T-helper 22 cell (primary cell): ENCODE data around the gene STC2.

Experiments
- DNase-seq: peaks from one replicate; pipeline ENCODE4 v3.0.0-alpha.2; 2020; ENCODE audit warnings: low read depth

The STC2 gene

DNA sequence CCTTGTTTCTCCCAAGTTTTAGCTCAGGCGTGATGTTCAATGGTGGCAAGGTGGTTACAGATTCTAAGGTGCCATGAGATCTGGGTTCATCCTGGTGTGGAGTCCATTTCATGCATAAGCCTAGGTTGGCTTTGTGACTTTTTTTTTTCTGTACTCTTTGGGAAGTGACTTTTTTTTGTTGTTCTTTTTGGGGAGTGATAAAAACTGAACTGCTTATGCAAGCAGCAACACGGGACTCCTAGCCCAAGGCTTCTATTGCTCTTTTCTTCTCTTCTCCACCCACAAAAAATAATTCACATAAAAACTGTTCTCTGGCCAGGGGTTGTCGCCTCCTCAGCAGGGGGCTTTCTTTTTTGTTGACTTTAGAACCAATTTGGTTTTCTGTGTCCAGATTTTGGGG, 15.4 kb downstream of the STC2 start:
- no peak for DNase-seq

DNA sequence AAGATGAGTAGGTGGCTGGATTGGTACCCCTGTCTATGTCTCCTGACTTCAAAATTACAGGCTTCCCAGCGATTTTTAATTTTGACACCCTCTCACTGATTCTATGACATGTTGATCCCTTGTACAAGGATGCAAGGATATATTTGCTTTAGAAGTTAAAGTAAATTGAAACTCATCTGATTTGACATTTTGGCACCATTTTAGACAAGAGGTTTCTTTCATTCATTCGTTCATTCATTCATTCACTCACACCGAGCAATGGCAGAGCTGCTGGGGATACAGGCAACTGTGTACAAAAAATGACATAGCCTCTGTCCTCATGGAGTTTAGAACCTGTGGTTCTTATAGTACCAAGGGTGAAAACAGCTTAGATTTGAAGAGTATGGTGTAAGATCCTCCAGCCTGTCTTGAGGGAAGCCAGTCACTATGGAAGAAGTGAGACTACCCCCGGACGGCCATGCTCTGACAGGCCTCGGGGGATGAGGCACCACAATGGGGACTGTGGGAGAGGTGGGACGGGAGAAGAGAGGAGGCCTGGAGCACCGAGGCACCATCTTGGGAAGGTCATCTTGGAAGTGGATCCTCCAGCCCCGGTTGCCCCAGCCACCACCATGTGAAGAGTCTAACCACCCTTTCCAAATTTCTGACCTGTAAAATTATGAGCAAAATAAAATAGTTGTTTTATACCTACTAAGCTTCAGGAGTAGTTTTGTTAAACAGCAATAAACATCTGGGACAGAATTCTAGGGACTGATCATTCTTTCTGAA, 16.2 kb downstream of the STC2 start:
- DNase-seq, result no peak

DNA sequence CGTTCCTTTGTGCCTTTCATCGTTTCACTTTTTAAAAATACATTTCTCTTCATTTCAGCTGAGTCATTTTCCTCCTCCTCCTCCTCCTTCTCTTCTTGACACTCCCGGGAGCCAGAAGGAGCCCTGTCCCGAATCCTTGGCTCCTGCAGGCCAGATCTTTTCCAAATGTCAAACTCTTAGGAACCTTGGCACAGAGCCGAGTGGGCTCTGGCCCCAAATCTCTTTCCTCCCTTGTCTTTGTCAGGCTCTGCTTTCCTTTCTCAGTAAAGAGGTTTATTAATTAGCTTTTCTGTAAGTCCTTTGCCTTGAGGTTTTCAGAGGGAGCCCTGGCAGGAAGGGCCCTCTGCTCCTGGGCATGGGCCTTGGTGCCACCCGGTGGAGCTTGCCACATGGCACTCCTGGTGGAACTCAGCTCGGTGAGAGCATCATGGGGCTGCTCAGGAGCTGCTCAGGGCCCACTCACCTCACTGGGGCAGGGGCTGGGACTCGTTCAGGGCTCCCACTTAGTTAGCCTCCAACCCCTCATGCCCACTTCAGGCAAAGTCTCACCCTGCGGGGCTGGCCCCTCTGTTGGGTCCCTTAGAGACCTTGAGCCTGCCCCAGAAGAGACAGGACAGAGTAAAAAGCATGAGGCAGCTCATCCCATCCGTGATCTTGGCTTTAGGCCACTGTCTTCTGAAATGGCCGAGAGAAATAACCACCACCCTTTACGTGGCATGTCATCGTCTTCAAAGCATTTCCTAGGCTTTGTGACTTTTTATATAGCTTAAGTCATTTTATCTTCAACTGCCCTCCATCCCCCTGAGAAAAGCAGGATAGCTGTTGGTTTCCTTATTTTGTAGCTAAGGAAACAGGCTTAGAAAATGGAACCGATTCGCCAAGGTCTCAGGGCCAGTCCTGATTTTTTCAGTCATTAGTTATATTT, 17.1 kb downstream of the STC2 start:
- DNase-seq, result no peak

DNA sequence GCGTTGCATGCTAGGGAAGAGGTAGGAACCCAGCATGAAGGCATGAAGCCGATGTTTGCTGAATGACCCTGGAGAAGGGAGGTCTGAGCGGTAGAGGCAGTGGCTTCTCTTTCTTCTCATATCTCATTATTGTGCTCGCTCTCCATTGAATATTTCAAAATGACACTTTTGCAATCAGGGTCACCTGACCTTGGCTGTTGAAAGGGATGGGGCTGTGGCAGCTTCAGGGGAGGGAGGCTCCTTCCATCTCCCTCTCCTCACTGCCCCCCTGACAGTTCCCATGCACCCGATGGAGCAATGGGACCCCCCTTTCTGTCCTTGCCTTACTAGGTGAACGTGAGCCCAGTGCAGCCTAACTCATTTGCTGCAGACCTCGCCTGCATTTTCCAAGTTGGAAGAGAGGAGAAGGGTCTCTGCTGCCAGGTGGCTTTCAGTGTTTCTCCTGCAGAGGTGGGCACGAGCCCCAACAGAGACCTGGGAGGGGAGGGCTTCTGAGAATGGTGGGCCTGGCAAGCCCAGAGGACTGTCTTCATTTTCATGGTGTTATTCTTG, 17.9 kb downstream of the STC2 start:
- no peak for DNase-seq

DNA sequence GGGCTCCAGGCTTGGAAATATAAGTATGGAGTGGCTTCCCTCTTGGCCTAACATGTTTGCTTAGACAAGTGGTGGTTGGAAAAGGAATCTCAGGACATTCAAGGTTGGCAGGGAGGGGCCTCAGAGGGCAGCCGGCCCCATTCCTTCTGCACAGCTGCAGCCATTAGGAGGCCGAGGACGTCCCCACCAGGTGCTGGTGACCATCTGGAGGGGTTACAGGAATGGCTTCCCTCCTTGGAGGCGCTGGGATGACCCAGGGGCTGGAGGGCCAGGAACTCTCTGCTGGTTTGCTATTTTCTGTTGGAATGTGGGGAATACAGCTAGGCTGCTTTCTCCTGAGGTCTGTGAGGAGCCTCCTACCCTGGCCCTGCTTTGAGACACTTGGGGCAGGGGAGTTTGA, 18.5 kb downstream of the STC2 start:
- no peak for DNase-seq

DNA sequence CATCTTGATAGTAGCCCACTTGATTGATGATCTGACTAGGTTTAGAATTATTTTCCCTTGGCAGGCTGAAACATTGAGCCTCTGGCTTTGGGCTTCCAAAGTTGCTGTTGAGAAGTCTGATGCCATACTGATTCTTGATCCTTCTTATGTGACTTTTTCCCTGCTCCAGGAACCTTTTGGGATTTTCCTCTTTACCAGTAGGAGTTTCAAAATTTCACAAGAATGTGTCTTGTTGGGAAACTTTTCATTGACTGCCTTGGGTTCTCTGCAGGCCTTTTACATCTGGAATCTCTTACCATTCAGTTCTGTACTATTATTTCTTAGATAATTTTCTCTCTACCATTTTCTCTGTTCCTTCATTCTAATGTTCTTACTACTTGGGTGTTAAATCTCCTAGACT, 20.0 kb downstream of the STC2 start:
- no peak for DNase-seq

DNA sequence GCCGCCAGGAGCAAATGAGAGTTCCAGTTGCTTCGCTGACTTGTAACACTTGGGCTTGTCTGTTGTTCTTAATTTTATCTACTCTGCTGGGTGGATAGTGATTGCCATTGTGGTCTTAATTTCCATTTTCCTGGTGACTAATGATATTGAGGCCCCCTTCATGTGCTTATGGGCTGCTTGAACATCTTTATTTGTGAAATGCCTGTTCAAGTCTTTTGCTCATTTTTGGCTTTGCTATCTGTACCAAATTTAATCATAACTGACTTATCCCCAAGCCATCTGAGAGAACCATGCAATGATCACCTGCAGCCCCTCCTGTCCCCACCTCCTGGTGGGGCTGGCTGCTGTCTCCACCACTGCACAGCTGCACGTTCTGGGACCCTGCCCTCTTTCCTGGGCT, 20.5 kb downstream of the STC2 start:
- no peak for DNase-seq

DNA sequence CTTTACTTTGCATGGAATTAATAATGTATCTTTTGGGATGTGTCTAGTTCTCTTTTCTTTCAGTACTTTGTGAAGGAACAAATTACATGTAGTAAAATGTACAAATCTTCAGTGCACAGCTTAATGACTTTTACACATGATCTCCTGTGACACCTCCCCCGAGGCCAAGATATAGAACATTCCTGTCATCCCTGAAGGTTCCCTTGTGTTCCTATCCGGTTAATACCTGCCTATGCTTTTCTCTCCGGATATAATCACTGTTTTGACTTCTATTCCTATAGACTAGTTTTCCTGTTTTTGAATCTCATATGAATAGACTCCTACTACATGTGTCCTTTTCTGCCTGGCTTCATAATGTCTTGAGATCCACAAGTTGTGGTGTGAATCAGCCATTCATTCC, 21.5 kb downstream of the STC2 start:
- no peak for DNase-seq

DNA sequence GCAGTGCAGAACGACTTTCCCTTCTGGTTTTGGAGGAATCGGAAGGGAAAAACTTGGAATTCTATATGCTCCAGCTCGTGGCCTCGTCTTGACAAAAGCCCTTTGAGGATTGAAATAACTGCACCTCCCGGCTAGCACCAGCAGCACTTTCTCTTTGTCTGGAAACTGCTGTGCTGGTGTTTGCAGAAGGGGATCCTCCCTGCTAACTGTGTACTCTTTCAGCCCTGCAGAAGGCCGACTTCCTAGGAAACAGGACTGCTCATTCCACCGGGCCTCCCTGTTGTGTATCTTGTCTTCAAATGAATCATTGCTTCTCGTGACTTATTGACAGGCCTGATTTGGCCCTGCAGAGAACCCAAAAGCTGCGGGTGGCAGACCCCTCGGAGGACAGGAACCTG, 23.6 kb downstream of the STC2 start:
- no peak for DNase-seq

DNA sequence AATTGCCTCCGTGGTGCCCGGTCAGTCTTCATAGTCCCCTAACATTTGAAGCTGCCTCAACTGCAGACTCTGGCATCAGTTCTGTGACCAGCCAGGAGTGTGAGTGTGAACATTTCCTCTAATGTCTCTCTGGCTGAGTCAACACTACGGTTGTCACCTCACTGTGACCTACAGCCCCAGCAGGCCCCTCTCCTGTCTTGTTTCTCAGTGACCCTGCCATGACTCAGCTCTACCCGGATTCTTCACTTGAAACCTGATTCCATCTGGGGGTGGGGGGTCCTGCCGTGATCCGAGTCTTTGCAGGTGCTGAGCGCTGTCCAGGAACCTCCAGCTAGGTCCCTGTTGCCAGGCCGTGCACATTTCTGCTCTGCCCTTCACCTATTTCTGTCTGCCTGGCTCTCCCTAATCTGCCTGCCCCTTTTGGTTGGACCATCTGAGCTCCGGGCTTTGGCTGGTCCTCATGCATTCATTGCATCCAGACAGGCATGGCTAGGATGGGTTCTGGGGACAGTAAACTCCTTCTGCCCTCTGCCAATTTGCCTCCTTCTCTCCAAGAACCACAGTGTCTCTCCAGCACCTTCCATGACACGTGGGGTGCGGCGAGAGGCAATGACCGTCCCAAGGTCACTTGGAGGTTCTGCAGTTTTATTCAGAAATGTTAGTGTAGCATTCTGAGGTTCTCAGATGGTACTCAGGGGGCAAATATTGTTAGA, 24.2 kb downstream of the STC2 start:
- no peak for DNase-seq

DNA sequence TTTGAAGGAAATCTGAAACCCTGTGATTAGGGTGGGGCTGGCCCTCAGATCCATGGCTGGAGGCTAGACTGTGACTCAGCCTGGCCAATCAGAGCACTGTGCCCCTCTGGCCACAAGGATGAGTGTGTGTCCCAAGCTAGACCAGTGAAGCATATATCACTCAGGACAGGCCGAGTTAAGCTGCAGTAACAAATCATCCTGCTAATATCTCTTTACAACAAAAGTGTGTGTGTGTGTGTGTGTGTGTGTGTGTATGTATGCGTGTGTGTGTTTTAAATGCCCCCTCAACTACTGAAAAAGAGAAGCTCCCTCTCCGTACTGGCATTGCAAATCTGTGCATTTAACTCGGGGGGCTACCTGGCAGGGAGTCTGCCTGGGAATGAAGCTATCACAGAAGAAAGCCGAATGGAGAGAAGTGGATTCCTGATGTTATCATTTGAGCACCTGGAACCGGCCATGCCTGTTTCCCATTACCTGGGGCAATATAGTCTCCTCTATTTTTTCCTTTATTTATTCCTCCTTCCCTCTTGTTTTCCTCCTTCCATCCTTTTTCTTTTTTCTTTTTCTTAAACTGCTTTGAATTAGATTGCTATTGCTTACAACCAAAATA, 25.6 kb downstream of the STC2 start:
- no peak for DNase-seq

DNA sequence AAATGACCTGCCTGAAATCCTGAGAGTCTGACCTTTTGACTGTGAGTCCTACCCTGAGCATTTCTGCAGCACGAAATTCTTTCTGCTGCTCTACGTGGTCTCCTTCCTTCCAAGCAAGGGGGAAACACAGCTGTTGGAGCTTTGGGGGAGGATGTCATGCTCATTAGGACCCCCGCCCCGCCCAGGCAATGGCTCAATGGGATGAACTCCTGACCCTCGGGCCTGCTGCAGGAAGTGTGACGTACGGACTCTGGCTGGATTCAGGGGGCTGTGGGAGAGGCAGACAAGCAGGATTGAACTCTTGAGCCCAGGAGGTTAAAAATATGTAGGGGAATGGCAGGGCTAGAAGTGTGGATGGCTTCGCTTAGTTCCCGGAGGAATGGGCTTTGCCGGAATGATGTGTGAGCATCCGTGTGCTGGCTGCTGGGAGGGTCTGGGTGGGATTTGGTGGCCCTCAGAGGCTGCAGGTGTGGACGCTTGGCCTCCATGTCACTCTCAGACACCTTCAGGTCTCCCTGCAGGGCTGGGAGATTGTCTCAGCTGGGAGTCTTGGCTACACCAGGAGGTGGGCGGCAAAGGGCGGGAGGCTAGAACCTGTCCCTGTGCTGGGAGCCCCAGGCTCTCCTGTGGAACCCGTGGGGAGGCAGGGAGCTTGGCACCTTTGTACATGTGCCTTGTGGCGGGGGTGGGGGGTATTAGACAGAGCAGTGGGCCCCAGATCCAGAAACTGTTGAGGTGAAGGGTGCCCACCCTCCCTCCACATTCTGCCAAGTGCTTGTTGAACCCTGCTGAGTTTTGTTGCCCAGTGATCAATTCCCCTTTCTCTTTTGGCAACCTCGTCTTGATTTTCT, 26.3 kb downstream of the STC2 start:
- no peak for DNase-seq

DNA sequence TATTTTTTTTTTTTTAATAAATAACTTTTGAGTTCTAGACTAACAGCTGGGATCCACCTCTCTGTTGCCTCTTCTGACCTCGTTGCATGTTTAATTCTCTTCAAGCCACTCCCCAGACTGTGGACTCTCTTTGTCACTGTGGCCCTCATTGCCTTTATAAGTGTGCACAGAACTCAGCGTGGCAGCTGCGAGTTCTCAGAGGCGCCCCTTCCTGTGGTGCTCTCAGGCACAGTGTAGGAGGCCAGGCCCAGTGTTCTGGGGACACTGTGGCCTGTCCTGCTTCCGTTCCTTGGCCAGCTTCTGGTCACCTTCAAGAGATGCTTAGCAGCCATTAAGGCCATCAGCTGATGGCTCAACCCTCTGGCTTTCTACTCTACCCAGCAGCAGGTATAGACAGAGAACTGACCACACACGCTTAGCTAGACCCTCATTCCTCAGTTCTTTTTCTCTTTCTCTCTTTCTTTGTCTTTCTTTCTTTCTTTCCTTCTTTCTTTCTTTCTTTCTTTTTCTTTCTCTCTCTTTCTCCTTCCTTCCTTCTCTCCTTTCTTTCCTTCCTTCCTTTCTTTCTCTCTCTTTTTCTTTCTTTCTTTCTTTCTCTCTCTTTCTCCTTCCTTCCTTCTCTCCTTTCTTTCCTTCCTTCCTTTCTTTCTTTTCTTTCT, 27.7 kb downstream of the STC2 start:
- no peak for DNase-seq

DNA sequence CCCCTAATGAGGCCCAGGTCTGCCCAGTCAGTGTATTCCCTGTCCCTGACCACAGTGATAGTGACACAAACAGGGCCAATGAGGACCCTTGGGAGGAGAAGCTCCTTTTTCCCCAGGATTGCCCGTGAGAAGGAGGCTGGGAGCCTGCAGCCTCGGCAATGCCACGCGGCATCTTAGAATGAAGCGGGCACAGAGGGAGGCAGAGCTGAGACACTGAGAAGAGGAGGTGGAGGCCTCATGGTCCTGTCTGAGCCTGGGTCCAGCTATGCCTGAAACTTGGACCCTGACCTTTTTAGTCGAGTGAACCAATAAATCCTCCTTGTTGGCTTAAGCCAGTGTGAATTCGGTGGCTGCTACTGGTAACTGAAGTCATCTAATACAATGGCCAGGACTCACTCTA, 28.4 kb downstream of the STC2 start:
- DNase-seq, result no peak

DNA sequence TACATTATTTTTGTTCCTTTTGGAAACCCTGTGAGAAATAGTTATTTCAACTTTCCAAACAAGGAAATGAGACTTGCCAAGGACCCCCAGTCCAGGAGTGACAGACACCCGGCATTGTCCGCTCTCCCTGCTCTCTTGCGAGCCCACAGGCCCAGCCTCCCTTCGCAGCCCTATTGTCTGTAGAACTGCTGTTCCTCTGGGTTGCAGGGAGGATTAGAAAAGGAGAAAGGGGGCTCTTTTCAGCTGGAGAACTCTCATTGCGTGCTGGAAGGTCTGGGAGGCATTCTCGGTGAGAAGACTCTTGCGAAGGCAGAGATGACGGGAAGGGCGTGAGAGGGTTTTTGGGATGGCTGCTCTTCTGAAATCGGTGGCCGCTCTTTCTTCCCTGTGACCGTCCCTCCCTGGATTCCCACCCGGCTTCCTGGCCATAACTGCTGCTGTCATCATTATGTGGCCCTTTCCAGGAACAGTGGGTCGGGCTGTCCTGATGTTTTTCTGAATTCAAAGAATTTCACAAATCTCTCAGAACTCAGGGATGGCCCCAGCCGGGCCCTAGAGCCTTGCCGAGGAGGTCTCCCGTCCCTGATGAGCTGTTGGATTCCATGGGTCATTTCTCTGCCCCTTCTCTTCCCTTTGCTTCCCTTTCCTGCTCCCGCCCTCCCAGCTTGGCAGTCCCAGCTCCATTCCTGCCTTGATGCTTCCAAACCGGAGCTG, 29.8 kb downstream of the STC2 start:
- DNase-seq, result no peak

DNA sequence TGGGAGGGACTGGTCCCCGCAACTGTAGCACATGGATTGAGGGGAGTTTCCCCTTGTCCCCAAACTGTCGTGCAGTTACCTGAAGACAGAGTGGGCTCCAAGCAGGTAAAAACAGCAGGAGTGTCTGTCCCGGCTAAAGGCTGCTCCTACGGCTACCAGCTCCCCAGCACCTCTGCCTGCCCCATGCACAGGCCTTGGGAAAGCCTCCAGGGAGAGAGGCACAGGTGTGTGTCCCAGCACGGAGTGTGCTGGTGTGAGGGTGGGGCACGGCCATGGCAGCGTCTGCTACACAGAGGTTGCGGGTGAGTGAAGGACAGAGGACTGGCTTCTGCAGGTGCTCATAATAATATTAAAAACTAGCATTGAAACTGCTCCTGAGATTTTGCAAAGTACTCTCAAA, 30.4 kb downstream of the STC2 start:
- DNase-seq, result no peak

DNA sequence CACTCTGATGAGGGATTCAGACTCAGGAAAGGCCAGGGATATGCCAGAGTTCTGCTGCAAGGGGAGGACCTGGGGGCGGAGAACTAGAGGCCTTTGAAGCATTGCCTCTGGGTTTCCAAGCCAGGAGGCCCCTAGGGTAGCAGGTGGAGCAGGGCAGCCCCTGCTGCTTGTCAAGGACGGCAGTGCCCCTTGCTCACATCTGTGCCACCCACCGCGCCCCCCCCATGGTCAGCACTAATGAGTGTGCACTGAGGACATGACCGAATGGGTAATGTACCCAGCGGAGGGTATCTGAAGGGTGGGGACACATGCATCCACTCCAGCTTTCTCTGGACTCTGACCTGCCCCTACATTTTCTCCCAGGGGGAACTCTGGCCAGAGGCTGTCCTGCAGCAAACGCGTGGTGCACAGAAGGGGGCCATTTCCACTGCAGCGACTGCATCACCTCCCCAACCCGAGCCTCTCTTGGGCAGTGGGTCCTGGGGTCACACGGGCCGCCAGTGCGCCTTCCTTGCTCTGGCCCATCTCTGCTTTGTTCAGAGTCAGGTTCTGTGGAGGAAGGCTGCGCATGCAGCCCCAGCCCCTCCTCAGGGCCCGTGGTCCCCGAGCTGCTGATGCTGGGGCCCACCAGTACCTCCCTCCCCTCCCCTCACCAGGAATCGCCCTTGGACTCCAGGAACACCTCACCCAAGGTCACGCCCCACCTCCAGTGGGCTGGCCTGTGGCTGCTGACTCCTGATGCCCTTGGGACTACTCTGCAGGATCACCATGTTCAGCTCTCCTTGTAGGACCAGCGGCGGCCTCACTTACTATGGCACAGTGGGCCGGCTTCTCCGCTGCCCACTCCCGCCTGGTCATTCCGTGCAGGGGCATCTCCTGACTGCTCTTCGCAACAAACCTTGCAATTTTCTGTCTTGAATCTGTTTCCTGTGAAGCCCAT, 31.2 kb downstream of the STC2 start:
- no peak for DNase-seq

DNA sequence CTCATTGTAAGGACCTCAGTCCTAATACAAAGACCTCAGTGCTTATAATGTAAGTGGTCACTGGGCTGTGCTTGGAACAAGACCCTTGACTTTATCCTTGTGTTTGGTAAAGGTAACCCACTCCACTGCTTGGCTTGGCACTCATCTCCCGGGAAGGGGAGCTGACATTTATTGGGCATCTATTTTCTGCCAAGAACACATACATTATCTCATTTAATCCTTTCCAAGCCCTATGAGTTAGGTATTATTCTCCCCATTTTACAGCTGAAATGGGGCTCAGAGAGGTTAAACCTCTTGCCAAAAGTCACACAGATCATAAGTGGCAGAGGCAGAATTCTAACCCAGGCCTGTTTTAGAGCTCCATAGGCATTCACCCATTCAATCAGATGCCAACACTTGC, 32.4 kb downstream of the STC2 start:
- DNase-seq, result no peak
